GM21576 (cell line): Measurements from ENCODE around the gene PIK3AP1.

Experiments used
- ATAC-seq: cut with Tn5 transposase; IDR thresholded peaks from one replicate; pipeline ENCODE4 v1.9.1; 2021; ENCODE audit warnings: mild to moderate bottlenecking, moderate library complexity; ENCODE audit not compliant: unreplicated experiment

PIK3AP1 gene

GRCh38 chr10:96614515-96614914 is 105.8 kb downstream of the PIK3AP1 start:
- ATAC-seq = no peak

- ATAC-seq = no peak
Observed at GRCh38 chr10:96613576-96613975, 106.7 kb downstream of the PIK3AP1 start.

- ATAC-seq = no peak
Observed at GRCh38 chr10:96612055-96612830, 108.1 kb downstream of the PIK3AP1 start.

GRCh38 chr10:96610817-96611216 is 109.5 kb downstream of the PIK3AP1 start:
- ATAC-seq = no peak

- ATAC-seq = no peak
Observed at GRCh38 chr10:96609510-96609909, 110.8 kb downstream of the PIK3AP1 start.

GRCh38 chr10:96608805-96609204 is 111.5 kb downstream of the PIK3AP1 start:
- no peak for ATAC-seq

GRCh38 chr10:96608262-96608661 is 112.1 kb downstream of the PIK3AP1 start:
- no peak for ATAC-seq

- ATAC-seq = no peak
Observed at GRCh38 chr10:96606946-96607345, 113.4 kb downstream of the PIK3AP1 start.

GRCh38 chr10:96606216-96606615 is 114.1 kb downstream of the PIK3AP1 start:
- no peak for ATAC-seq

GRCh38 chr10:96600337-96600736 is 120.0 kb downstream of the PIK3AP1 start:
- no peak for ATAC-seq

- no peak for ATAC-seq
Observed at GRCh38 chr10:96598846-96599245, 121.5 kb downstream of the PIK3AP1 start.

- no peak for ATAC-seq
Observed at GRCh38 chr10:96596422-96597407, 123.6 kb downstream of the PIK3AP1 start.

- no peak for ATAC-seq
Observed at GRCh38 chr10:96595741-96596140, 124.6 kb downstream of the PIK3AP1 start.

- ATAC-seq = no peak
Observed at GRCh38 chr10:96591946-96592345, 128.4 kb downstream of the PIK3AP1 start.

- no peak for ATAC-seq
Observed at GRCh38 chr10:96588616-96589419, 131.5 kb downstream of the PIK3AP1 start.

- ATAC-seq = no peak
Observed at GRCh38 chr10:96588060-96588554, 132.2 kb downstream of the PIK3AP1 start.

GRCh38 chr10:96587264-96588059 is 132.9 kb downstream of the PIK3AP1 start:
- ATAC-seq = no peak

GRCh38 chr10:96586419-96587263 is 133.7 kb downstream of the PIK3AP1 start, which contains the start of gene TM9SF3:
Gene TM9SF3, minus strand, starts transcription at chr10:96587012. Its CDS starts 177 bp downstream, at chr10:96586835.
- peak; percentile 73 for ATAC-seq
